AG09309 (cell line): ENCODE measurements around the gene PRELID1.

Source experiments
- DNase-seq: peaks from one replicate; pipeline ENCODE4 v3.0.0-alpha.2; 2010; ENCODE audit warnings: low read depth
- H3K4me3 ChIP-seq: 2 replicates; pipeline ENCODE4 v1.5.1; 2011; ENCODE audit warnings: mild to moderate bottlenecking, low read depth, low read length, moderate library complexity; ENCODE audit not compliant: control insufficient read depth
- TF ChIP-seq, protein P1 (sequence below): IDR thresholded peaks from 2 replicates; pipeline ENCODE4 v1.5.1; 2011; ENCODE audit warnings: mild to moderate bottlenecking, low read depth, low read length, inconsistent platforms; ENCODE audit not compliant: insufficient read depth, control insufficient read depth; ENCODE audit errors: missing control alignments

Gene PRELID1

GRCh38 chr5:177297922-177298321 is 5.7 kb upstream of the PRELID1 start:
- no peak for DNase-seq
- TF ChIP-seq, protein P1, sequence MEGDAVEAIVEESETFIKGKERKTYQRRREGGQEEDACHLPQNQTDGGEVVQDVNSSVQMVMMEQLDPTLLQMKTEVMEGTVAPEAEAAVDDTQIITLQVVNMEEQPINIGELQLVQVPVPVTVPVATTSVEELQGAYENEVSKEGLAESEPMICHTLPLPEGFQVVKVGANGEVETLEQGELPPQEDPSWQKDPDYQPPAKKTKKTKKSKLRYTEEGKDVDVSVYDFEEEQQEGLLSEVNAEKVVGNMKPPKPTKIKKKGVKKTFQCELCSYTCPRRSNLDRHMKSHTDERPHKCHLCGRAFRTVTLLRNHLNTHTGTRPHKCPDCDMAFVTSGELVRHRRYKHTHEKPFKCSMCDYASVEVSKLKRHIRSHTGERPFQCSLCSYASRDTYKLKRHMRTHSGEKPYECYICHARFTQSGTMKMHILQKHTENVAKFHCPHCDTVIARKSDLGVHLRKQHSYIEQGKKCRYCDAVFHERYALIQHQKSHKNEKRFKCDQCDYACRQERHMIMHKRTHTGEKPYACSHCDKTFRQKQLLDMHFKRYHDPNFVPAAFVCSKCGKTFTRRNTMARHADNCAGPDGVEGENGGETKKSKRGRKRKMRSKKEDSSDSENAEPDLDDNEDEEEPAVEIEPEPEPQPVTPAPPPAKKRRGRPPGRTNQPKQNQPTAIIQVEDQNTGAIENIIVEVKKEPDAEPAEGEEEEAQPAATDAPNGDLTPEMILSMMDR = no peak

GRCh38 chr5:177299697-177300096 is 3.9 kb upstream of the PRELID1 start:
- TF ChIP-seq, protein P1 = no peak
- no peak for DNase-seq
- no peak overlapping the region for H3K4me3 ChIP-seq

More at GRCh38 chr5:177297922-177298321, 5.7 kb upstream of the PRELID1 start:
- no peak overlapping the region for H3K4me3 ChIP-seq

DNA sequence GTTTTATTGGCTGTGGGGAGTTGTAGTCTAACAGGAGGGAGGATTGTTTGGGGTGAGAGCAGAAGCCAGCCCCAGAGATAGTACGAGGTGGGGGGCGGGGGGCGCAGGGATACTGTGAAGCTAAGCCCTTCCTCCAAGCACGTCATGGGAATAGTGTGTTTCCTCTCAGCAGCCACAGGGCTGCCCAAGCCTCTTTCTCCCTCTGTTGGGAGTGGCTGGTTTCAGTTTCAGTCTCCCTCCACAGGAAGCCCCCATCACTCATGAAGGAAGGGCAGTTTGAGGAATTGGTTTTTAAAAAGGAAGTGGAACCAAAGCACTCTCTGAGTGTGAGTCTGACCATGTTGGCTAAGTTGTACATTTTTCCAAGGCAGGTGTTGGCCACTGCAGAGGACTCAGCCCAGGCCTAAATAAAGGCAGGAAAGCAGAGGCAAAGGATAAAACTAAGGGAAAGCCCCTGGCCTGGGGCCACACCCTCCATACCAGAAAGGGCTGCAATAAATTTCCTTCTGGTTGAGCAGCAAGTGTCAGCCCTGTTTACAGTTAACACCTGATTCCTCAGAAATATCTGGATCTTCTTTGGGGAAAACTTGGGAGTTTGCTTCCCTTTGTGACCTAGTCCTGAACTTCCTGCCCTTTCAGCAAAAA is 3.2 kb upstream of the PRELID1 start:
- DNase-seq = no peak
- H3K4me3 ChIP-seq = no peak overlapping the region
- TF ChIP-seq, protein P1 = no peak

GRCh38 chr5:177300951-177301350 is 2.6 kb upstream of the PRELID1 start:
- DNase-seq = no peak
- H3K4me3 ChIP-seq = no peak overlapping the region
- TF ChIP-seq, protein P1 = no peak

- H3K4me3 ChIP-seq = no peak overlapping the region
- no peak for DNase-seq
These were observed 2.0 kb upstream of the PRELID1 start for GRCh38 chr5:177301503-177302165.

GRCh38 chr5:177302354-177303110 is 1.1 kb upstream of the PRELID1 start:
- TF ChIP-seq, protein P1 = no peak

More at GRCh38 chr5:177301503-177302165, 2.0 kb upstream of the PRELID1 start:
- TF ChIP-seq, protein P1 = no peak

More at GRCh38 chr5:177302354-177303110, 1.1 kb upstream of the PRELID1 start:
- H3K4me3 ChIP-seq = peak overlapping the region; percentile 83
- no peak for DNase-seq
